ENCODE measurements around the gene FOXJ3.

GRCh38 chr1:42267904-42268303, 67.1 kb downstream of the FOXJ3 start:
- TF ChIP-seq BRCA1 (IDR thresholded peaks at IDR 0.05; ENCODE audit: low read depth, low read length) (no peak), SIRT6 (IDR thresholded peaks at IDR 0.05; ENCODE audit: low read length) (no peak), CTCF (IDR thresholded peaks at IDR 0.05; ENCODE audit: control extremely low read depth in 1 of 3, insufficient read depth in 1 of 3, low read depth in 1 of 3, low read length in 3 of 3) (no peak)

Measured in H1 (cell line).